Mammary epithelial cell (primary cell): Measurements from ENCODE around the gene SPEG.

ENCODE experiments used
- CTCF ChIP-seq, 2 donors: IDR thresholded peaks in 1 of 2; conservative IDR thresholded peaks in 1 of 2; 2 replicates each; pipeline ENCODE4 v1.5.1; 2011 to 2012; ENCODE audit warnings: inconsistent platforms in 2 of 2, low read length in 2 of 2, mild to moderate bottlenecking in 2 of 2, control low read depth in 1 of 2, low read depth in 1 of 2; ENCODE audit not compliant: insufficient read depth in 1 of 2; ENCODE audit errors: extremely low read depth in 1 of 2
- EZH2 ChIP-seq: IDR thresholded peaks from 2 replicates; pipeline ENCODE4 v1.6.1; 2012; ENCODE audit warnings: low read length, inconsistent platforms, borderline replicate concordance

- TF ChIP-seq CTCF (conservative IDR thresholded peaks at IDR 0.05 in 1 of 2, IDR thresholded peaks at IDR 0.05 in 1 of 2; ENCODE audit: extremely low read depth in 1 of 2, insufficient read depth in 1 of 2, low read depth in 1 of 2, low read length in 2 of 2) (no peak), EZH2 (no peak)
Measured at GRCh38 chr2:219396863-219397457, 37.7 kb upstream of the SPEG start.
